22Rv1 (cell line): ENCODE data around the gene DYRK1A.

Experiments
- H3K27ac ChIP-seq: fragments of 450-650 bp; 2 replicates; pipeline ENCODE4 v1.5.1; 2017
- ZFX ChIP-seq: fragments of 450-650 bp; IDR thresholded peaks from 2 replicates; pipeline ENCODE4 v1.6.1; 2017; ENCODE audit warnings: antibody characterized with exemption, borderline replicate concordance
- TF ChIP-seq, protein P1 (sequence below): fragments of 450-650 bp; IDR thresholded peaks from 2 replicates; pipeline ENCODE4 v1.5.1; 2017; ENCODE audit warnings: mild to moderate bottlenecking

Gene DYRK1A

DNA sequence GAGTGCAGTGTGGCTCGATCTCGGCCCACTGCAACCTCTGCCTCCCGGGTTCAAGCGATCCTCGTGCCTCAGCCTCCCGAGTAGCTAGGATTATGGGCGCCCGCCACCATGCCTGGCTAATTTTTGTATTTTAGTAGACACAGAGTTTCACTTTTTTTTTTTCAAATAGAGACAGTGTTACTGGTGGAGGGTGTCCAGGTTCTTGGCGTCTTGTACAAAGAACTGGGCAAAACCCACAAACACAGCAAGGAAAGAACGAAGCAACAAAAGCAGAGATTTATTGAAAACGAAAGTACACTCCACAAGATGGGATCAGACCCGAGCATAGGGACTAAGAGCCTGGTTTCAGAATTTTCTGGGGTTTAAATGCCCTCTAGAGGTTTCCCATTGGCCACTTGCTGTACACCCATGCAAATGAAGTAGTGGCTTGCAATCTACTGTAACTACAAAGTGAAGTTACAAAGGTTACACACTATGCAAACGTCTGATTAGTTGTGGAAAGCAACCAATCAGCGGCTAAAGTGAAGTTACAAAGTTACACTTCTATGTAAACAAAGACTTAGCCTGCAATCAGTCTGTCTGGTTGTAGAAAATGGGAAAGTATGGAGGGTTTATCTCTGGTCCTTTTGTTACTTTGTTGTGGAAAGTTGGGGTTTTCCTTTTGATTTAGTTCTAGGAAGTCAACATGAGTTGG is 199.1 kb downstream of the DYRK1A start:
- no peak for TF ChIP-seq ZFX
- TF ChIP-seq, protein P1, sequence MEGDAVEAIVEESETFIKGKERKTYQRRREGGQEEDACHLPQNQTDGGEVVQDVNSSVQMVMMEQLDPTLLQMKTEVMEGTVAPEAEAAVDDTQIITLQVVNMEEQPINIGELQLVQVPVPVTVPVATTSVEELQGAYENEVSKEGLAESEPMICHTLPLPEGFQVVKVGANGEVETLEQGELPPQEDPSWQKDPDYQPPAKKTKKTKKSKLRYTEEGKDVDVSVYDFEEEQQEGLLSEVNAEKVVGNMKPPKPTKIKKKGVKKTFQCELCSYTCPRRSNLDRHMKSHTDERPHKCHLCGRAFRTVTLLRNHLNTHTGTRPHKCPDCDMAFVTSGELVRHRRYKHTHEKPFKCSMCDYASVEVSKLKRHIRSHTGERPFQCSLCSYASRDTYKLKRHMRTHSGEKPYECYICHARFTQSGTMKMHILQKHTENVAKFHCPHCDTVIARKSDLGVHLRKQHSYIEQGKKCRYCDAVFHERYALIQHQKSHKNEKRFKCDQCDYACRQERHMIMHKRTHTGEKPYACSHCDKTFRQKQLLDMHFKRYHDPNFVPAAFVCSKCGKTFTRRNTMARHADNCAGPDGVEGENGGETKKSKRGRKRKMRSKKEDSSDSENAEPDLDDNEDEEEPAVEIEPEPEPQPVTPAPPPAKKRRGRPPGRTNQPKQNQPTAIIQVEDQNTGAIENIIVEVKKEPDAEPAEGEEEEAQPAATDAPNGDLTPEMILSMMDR: no peak

DNA sequence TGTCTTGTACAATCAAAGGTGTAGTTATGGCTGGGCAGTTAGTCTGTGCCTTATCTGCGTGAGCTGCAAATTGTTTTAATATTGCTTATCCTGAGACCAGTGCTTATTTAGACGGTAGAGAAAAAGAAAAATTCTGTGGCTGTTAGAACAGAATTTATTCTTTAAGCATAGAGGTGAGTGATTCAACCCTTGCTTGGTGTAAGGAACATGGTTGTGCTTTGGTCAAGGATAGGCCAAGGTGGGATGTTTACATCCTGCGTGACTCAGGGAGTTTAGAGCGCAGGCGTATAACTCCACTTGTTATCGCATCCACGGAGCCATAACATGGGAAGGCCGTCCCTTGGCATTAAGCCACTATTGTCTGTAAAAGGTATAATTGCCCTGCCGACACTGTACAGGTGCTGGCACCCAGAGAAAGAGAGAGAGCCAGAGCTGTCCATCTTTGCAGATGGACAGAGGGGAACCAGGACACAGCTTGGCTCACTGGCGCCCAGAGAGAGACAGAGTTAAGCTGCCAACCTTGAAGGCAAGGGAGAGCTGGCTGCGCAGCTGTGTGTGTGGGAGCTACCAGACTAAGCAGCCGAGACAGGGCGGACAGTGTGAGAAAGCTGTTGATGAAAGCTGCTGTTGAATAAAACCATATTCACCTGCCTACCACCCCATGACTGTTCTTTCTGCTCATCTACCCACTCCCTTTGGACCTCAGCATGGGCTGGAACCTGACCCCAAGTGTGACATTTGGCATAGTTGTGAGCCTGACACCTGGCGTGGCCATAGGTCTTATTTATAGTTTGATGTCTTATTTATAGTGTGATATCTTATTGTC is 200.4 kb downstream of the DYRK1A start:
- no peak for TF ChIP-seq ZFX
- TF ChIP-seq, protein P1: no peak
- no peak overlapping the region for H3K27ac ChIP-seq

More for the DNA sequence above, 199.1 kb downstream of the DYRK1A start:
- no peak overlapping the region for H3K27ac ChIP-seq

DNA sequence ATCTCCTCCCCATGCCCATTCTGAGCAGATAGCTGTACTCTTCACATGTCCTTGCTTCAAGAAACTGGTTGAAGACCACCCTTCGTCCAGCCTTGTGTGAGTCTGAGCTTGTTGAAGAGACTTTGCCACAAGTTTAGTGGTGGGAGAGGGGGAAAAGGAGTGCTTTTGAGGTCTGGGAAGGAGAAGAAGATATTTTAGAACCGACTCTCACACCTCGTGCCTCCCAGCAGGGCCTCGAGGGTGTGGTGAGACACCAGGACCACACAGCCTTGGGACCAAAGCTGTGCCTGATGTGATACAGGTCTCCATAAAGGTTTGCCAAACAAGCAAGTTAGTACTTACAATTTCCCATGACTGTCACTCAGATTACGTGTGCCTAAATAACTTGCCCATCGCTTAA is 201.8 kb downstream of the DYRK1A start:
- TF ChIP-seq, protein P1: no peak
- no peak for TF ChIP-seq ZFX
- H3K27ac ChIP-seq: no peak overlapping the region

DNA sequence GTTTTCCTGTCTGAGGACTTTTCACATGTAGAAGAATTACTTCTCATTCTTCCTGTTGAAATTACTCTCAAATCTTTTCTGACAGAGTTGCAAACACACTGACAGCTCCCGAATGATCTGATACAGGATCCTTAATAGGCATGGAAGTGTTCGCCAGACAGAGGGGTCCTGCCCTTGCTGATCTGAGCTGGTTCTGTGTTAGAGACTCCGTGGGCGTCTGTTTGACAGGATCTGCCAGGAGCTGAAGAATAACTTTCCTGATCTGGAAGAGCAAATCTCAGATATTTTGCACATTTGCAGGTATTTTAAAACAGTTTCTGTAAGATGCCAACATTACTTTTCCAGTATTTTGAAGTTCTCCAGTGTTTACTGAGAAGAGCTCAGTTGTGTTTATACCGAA is 202.3 kb downstream of the DYRK1A start:
- TF ChIP-seq, protein P1: no peak
- TF ChIP-seq ZFX: no peak
- H3K27ac ChIP-seq: no peak overlapping the region

DNA sequence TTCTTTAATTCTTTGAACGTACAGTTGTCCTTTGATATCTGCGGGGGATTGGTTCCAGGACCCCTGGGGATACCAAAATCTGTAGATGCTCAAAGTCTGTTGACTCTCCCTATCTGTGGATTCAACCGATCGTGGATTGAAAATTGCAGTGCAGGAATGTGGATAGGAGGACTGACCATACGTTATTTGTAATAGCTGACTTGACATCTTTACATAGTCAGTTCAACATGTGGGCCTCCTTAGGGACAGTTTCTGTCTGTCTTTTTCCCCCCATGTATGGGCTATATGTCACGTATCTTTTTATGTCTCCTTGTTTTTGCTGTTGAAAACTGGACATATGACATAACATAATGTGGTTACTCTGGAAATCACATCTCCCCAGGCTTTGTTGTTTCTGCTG is 204.9 kb downstream of the DYRK1A start:
- TF ChIP-seq, protein P1: no peak
- TF ChIP-seq ZFX: no peak
- H3K27ac ChIP-seq: no peak overlapping the region

DNA sequence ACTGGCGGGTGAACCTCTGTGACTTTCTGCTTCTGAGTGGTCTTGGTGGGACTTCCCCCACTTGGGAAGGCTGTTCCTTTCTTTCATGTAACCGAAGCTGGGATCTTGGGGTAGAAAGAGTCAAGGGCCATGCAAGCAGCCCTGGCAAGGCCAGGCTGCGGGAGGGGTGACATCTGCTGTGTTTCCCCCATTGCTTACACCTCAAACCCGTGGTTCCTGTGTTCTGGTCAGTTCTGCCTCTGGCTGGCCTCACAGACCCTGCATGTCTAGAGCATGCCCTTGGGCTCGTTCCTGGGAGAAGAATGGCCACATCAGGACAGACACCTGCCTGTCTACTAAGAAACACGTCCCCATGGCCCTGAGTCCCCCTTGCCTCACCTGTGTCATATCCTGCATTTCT is 207.7 kb downstream of the DYRK1A start:
- no peak overlapping the region for H3K27ac ChIP-seq
- TF ChIP-seq, protein P1: no peak
- no peak for TF ChIP-seq ZFX

DNA sequence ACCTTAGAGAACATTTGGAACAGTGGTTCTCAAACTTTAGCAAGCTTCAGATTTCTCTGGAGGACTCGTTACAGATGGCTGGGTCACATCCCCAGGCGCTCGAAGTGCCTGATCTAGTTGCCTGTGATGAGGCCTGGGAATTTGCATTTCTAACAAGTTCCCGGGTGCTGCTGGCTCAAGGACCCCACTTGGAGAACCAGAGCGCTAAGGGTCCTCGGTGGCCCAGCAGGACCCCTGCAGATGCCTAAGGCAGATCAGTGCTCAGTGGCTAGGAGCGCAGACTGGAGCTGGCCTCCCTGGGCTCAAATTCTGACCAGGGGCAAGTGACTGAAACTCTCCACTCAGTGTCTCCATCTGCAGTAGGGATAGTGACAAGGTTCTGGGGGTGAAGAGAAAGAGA is 208.2 kb downstream of the DYRK1A start:
- H3K27ac ChIP-seq: no peak overlapping the region
- TF ChIP-seq, protein P1: no peak
- TF ChIP-seq ZFX: no peak
